Measurements from ENCODE around the gene CD69.
"Not testable (repeated sequence)": the region's sequence is repeated elsewhere in the genome, so short reads cannot be mapped to it uniquely, and the experiment has no call there.

The CD69 gene

GRCh38 chr12:9750276-9751203, 10.2 kb downstream of the CD69 start:
- peak; percentile 78 for DNase-seq (ENCODE audit: low spot score)

GRCh38 chr12:9749640-9750039, 11.1 kb downstream of the CD69 start:
- no peak for DNase-seq (ENCODE audit: low spot score)

- DNase-seq (ENCODE audit: low spot score): no peak
Observed at GRCh38 chr12:9745199-9745598, 15.5 kb downstream of the CD69 start.

- no peak for DNase-seq (ENCODE audit: low spot score)
Observed at GRCh38 chr12:9742661-9743060, 18.0 kb downstream of the CD69 start.

- no peak for DNase-seq (ENCODE audit: low spot score)
Observed at GRCh38 chr12:9741726-9742125, 19.0 kb downstream of the CD69 start.

- no peak for DNase-seq (ENCODE audit: low spot score)
Observed at GRCh38 chr12:9740106-9740750, 20.5 kb downstream of the CD69 start.

GRCh38 chr12:9739404-9740105, 21.1 kb downstream of the CD69 start:
- not testable (repeated sequence) for DNase-seq (ENCODE audit: low spot score)

- not testable (repeated sequence) for DNase-seq (ENCODE audit: low spot score)
Observed at GRCh38 chr12:9738905-9739304, 21.8 kb downstream of the CD69 start.

GRCh38 chr12:9736936-9737705, 23.6 kb downstream of the CD69 start:
- no peak for DNase-seq (ENCODE audit: low spot score)

- DNase-seq (ENCODE audit: low spot score): no peak
Observed at GRCh38 chr12:9735601-9736000, 25.1 kb downstream of the CD69 start.

- no peak for DNase-seq (ENCODE audit: low spot score)
Observed at GRCh38 chr12:9732921-9733461, 27.7 kb downstream of the CD69 start, which contains the start of gene CLECL1. Gene CLECL1 (minus strand): TSS chr12:9733097.

GRCh38 chr12:9731797-9732196, 28.9 kb downstream of the CD69 start:
- DNase-seq (ENCODE audit: low spot score): no peak

- no peak for DNase-seq (ENCODE audit: low spot score)
Observed at GRCh38 chr12:9731393-9731792, 29.3 kb downstream of the CD69 start.

- DNase-seq (ENCODE audit: low spot score): no peak
Observed at GRCh38 chr12:9730591-9730990, 30.1 kb downstream of the CD69 start.

GRCh38 chr12:9730011-9730410, 30.7 kb downstream of the CD69 start:
- no peak for DNase-seq (ENCODE audit: low spot score)

GRCh38 chr12:9729082-9729481, 31.6 kb downstream of the CD69 start:
- DNase-seq (ENCODE audit: low spot score): no peak

GRCh38 chr12:9727813-9728212, 32.9 kb downstream of the CD69 start:
- no peak for DNase-seq (ENCODE audit: low spot score)

GRCh38 chr12:9725213-9725870, 35.4 kb downstream of the CD69 start:
- DNase-seq (ENCODE audit: low spot score): no peak

- DNase-seq (ENCODE audit: low spot score): no peak
Observed at GRCh38 chr12:9724023-9724422, 36.7 kb downstream of the CD69 start.

- DNase-seq (ENCODE audit: low spot score): no peak
Observed at GRCh38 chr12:9721394-9722092, 39.2 kb downstream of the CD69 start.
